Neutrophil (primary cell): ENCODE results near the gene UBQLN2.
"Not testable (repeated sequence)": the region's sequence is repeated elsewhere in the genome, so short reads cannot be mapped to it uniquely, and the experiment has no call there.

Experiments
- H3K27ac ChIP-seq: fragments of 200-600 bp; sonication (generic); 2 replicates; pipeline ENCODE4 v1.5.1; 2016; ENCODE audit warnings: mild to moderate bottlenecking, moderate library complexity
- H3K27me3 ChIP-seq: fragments of 200-600 bp; sonication (generic); 2 replicates; pipeline ENCODE4 v1.6.0; 2016; ENCODE audit warnings: mild to moderate bottlenecking
- H3K36me3 ChIP-seq: fragments of 200-600 bp; sonication (generic); 2 replicates; pipeline ENCODE4 v1.5.1; 2017
- H3K4me1 ChIP-seq, 2 experiments: fragments of 200-600 bp in 1 of 2; sonication (generic) in 1 of 2; 1 replicate in 1 of 2; 2 replicates in 1 of 2; pipeline versions ENCODE4 v1.5.1 to v1.6.1; 2013 to 2016; ENCODE audit warnings: low read depth in 1 of 2, low read length in 1 of 2, mild to moderate bottlenecking in 1 of 2, moderate library complexity in 1 of 2; ENCODE audit not compliant: control insufficient read depth in 1 of 2, insufficient read depth in 1 of 2
- H3K4me3 ChIP-seq, 2 experiments: fragments of 200-600 bp in 1 of 2; sonication (generic) in 1 of 2; 1 replicate in 1 of 2; 2 replicates in 1 of 2; pipeline ENCODE4 v1.5.1; 2013 to 2016; ENCODE audit warnings: low read depth in 1 of 2, low read length in 1 of 2, mild to moderate bottlenecking in 1 of 2, moderate library complexity in 1 of 2
- H3K9me3 ChIP-seq: fragments of 200-600 bp; sonication (generic); 2 replicates; pipeline ENCODE4 v1.5.1; 2016
- CTCF ChIP-seq: fragments of 200-600 bp; sonication (generic); IDR thresholded peaks from 2 replicates; pipeline ENCODE4 v1.5.1; 2016; ENCODE audit warnings: antibody characterized with exemption

The UBQLN2 gene

GRCh38 chrX:56574861-56575260, 11.4 kb downstream of the UBQLN2 start:
- H3K9me3 ChIP-seq = no peaks in the 10 kb centered on the region
- H3K4me3 ChIP-seq = no peak overlapping the region
- no peak for TF ChIP-seq CTCF

GRCh38 chrX:56576721-56577120, 13.3 kb downstream of the UBQLN2 start:
- Histone ChIP-seq H3K4me1 (no peaks in the 10 kb centered on the region), H3K27ac (no peak overlapping the region), H3K36me3 (peaks cover 5% of the 10 kb centered on the region), H3K9me3 (no peaks in the 10 kb centered on the region), H3K27me3 (no peaks in the 10 kb centered on the region), H3K4me3 (no peak overlapping the region)
- TF ChIP-seq CTCF = no peak

More at GRCh38 chrX:56574861-56575260, 11.4 kb downstream of the UBQLN2 start:
- Histone ChIP-seq H3K4me1 (peaks cover under 1 to 1% of the 10 kb centered on the region in 2 experiments), H3K36me3 (peaks cover 5% of the 10 kb centered on the region), H3K27me3 (no peaks in the 10 kb centered on the region), H3K27ac (no peak overlapping the region)

GRCh38 chrX:56588397-56589188, 25.2 kb downstream of the UBQLN2 start:
- Histone ChIP-seq H3K36me3 (no peaks in the 10 kb centered on the region), H3K27ac (no peak overlapping the region), H3K9me3 (no peaks in the 10 kb centered on the region), H3K27me3 (no peaks in the 10 kb centered on the region), H3K4me1 (no peaks in the 10 kb centered on the region), H3K4me3 (no peak overlapping the region)
- TF ChIP-seq CTCF = no peak

- not testable (repeated sequence) for H3K27me3 ChIP-seq, H3K36me3 ChIP-seq, H3K9me3 ChIP-seq, H3K27ac ChIP-seq, H3K4me3 ChIP-seq, H3K4me1 ChIP-seq
Observed at GRCh38 chrX:56591830-56592229, 28.4 kb downstream of the UBQLN2 start.

GRCh38 chrX:56600141-56600540, 36.7 kb downstream of the UBQLN2 start:
- no peaks in the 10 kb centered on the region for H3K36me3 ChIP-seq
- H3K4me1 ChIP-seq = no peaks in the 10 kb centered on the region
- no peaks in the 10 kb centered on the region for H3K27me3 ChIP-seq
- no peak overlapping the region for H3K27ac ChIP-seq
- H3K4me3 ChIP-seq = no peak overlapping the region
- H3K9me3 ChIP-seq = no peaks in the 10 kb centered on the region
- no peak for TF ChIP-seq CTCF

- H3K4me3 ChIP-seq = no peak overlapping the region
- no peak overlapping the region for H3K27ac ChIP-seq
- H3K4me1 ChIP-seq = no peaks in the 10 kb centered on the region
- no peak for TF ChIP-seq CTCF
- no peaks in the 10 kb centered on the region for H3K36me3 ChIP-seq
- H3K9me3 ChIP-seq = no peaks in the 10 kb centered on the region
- H3K27me3 ChIP-seq = no peaks in the 10 kb centered on the region
Observed at GRCh38 chrX:56600987-56601386, 37.6 kb downstream of the UBQLN2 start.
